HG02970 (cell line): ENCODE results near the gene ERBB4.
"Not testable (repeated sequence)": the region's sequence is repeated elsewhere in the genome, so short reads cannot be mapped to it uniquely, and the experiment has no call there.

Source experiments
- ATAC-seq: cut with Tn5 transposase; IDR thresholded peaks from one replicate; pipeline ENCODE4 v1.9.1; 2021; ENCODE audit warnings: mild to moderate bottlenecking, moderate library complexity, moderate number of reproducible peaks; ENCODE audit not compliant: unreplicated experiment, low FRiP score

Gene ERBB4

GRCh38 chr2:212028798-212029394, 509.7 kb downstream of the ERBB4 start:
- no peak for ATAC-seq

GRCh38 chr2:212027681-212028628, 510.6 kb downstream of the ERBB4 start:
- ATAC-seq = no peak

- ATAC-seq = no peak
These were observed 514.6 kb downstream of the ERBB4 start for GRCh38 chr2:212024040-212024439.

GRCh38 chr2:212022966-212023365, 515.6 kb downstream of the ERBB4 start:
- ATAC-seq = no peak

- ATAC-seq = no peak
These were observed 516.7 kb downstream of the ERBB4 start for GRCh38 chr2:212021947-212022346.

GRCh38 chr2:212015588-212015987, 523.0 kb downstream of the ERBB4 start:
- ATAC-seq = no peak

- ATAC-seq = no peak
These were observed 525.0 kb downstream of the ERBB4 start for GRCh38 chr2:212013626-212014025.

- not testable (repeated sequence) for ATAC-seq
These were observed 528.3 kb downstream of the ERBB4 start for GRCh38 chr2:212010305-212010704.

GRCh38 chr2:212007972-212008371, 530.6 kb downstream of the ERBB4 start:
- ATAC-seq = no peak

GRCh38 chr2:212005085-212005671, 533.4 kb downstream of the ERBB4 start:
- ATAC-seq = peak; percentile 76

- no peak for ATAC-seq
These were observed 537.3 kb downstream of the ERBB4 start for GRCh38 chr2:212001325-212001724.

GRCh38 chr2:211996857-211997256, 541.7 kb downstream of the ERBB4 start:
- no peak for ATAC-seq

GRCh38 chr2:211994806-211995205, 543.8 kb downstream of the ERBB4 start:
- no peak for ATAC-seq

GRCh38 chr2:211990335-211990734, 548.3 kb downstream of the ERBB4 start:
- no peak for ATAC-seq

- ATAC-seq = no peak
These were observed 552.3 kb downstream of the ERBB4 start for GRCh38 chr2:211986313-211986712.

GRCh38 chr2:211985393-211985792, 553.2 kb downstream of the ERBB4 start:
- no peak for ATAC-seq

- ATAC-seq = no peak
These were observed 556.4 kb downstream of the ERBB4 start for GRCh38 chr2:211982162-211982561.

- no peak for ATAC-seq
These were observed 557.2 kb downstream of the ERBB4 start for GRCh38 chr2:211981451-211981850.

- no peak for ATAC-seq
These were observed 562.5 kb downstream of the ERBB4 start for GRCh38 chr2:211976076-211976475.

GRCh38 chr2:211967234-211967633, 571.4 kb downstream of the ERBB4 start:
- ATAC-seq = no peak

- no peak for ATAC-seq
These were observed 574.6 kb downstream of the ERBB4 start for GRCh38 chr2:211963969-211964368.
